Sigmoid colon (tissue), 3 donors: ENCODE measurements around the gene WASF2.

Experiments
- POLR2A ChIP-seq, 2 donors: fragments of 450-650 bp; IDR thresholded peaks; one replicate each; pipeline ENCODE4 v1.6.1; 2016; ENCODE audit warnings: antibody characterized with exemption in 2 of 2, mild to moderate bottlenecking in 2 of 2, moderate library complexity in 2 of 2
- TF ChIP-seq, protein P1 (sequence below), 4 experiments: fragments of 450-650 bp in 3 of 4; fragments of 200-600 bp in 1 of 4; IDR thresholded peaks; one replicate each; pipeline ENCODE4 v1.5.1; 2016 to 2019; ENCODE audit warnings: antibody characterized with exemption in 4 of 4, mild to moderate bottlenecking in 3 of 4, moderate library complexity in 2 of 4

DNA sequence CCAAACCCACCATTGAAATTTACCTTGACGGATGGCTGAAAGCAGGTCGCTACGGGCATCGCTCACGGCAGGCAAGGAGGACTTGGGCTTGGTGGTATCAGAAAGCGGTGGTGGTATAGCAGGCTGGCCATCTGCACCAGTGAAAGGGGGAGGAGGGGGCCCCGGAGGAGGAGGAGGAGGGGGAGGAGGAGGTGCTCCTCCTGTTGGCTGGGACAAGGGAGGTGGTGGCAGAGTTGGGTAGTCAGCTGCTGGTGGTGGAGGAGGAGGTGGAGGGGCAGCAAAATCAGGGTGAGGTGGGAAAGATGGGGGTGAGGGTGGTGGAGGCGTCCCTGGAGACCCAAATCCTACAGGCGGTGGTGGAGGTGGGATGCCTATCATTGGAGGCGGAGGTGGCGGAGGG, 80.3 kb downstream of the WASF2 start:
- TF ChIP-seq, protein P1, sequence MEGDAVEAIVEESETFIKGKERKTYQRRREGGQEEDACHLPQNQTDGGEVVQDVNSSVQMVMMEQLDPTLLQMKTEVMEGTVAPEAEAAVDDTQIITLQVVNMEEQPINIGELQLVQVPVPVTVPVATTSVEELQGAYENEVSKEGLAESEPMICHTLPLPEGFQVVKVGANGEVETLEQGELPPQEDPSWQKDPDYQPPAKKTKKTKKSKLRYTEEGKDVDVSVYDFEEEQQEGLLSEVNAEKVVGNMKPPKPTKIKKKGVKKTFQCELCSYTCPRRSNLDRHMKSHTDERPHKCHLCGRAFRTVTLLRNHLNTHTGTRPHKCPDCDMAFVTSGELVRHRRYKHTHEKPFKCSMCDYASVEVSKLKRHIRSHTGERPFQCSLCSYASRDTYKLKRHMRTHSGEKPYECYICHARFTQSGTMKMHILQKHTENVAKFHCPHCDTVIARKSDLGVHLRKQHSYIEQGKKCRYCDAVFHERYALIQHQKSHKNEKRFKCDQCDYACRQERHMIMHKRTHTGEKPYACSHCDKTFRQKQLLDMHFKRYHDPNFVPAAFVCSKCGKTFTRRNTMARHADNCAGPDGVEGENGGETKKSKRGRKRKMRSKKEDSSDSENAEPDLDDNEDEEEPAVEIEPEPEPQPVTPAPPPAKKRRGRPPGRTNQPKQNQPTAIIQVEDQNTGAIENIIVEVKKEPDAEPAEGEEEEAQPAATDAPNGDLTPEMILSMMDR (IDR thresholded peaks at IDR 0.05) = no peak
- TF ChIP-seq POLR2A (IDR thresholded peaks at IDR 0.05) = no peak
